Colonic mucosa (tissue), 4 donors: ENCODE data around the gene GREM1. TPM values are rescaled to one million over a fixed set of nuclear protein-coding genes. Genes with fewer than 3 reads are reported as not detected.

Experiments
- DNase-seq: peaks from one replicate; pipeline ENCODE4 v3.0.0-alpha.2; 2020
- H3K27ac ChIP-seq: fragments of 200-600 bp; one replicate; pipeline ENCODE4 v1.8.0; 2021
- H3K27me3 ChIP-seq: fragments of 200-600 bp; one replicate; pipeline ENCODE4 v1.8.0; 2021
- H3K36me3 ChIP-seq: fragments of 200-600 bp; one replicate; pipeline ENCODE4 v1.8.0; 2021
- H3K4me1 ChIP-seq: fragments of 200-600 bp; one replicate; pipeline ENCODE4 v1.8.0; 2021; ENCODE audit warnings: mild to moderate bottlenecking
- H3K4me3 ChIP-seq: fragments of 200-600 bp; one replicate; pipeline ENCODE4 v1.8.0; 2021
- H3K9ac ChIP-seq, 2 donors: one replicate each; pipeline ENCODE4 v1.7.0; 2013; ENCODE audit warnings: control low read depth in 2 of 2, low read depth in 2 of 2, low read length in 2 of 2
- H3K9me3 ChIP-seq: fragments of 200-600 bp; one replicate; pipeline ENCODE4 v1.8.0; 2021
- CTCF ChIP-seq: fragments of 200-600 bp; IDR thresholded peaks from one replicate; pipeline ENCODE4 v1.8.0; 2022; ENCODE audit warnings: antibody characterized with exemption, mild to moderate bottlenecking
- intact Hi-C: fragments of 100-400 bp; cut with DNase I; formaldehyde crosslinking; loops from one replicate; pipeline ENCODE4 v1.14.1; 2022
- total RNA-seq, 2 donors: library from RNA; stranded (reverse); fragmentation: NEBNext Ultra II Directional in 1 of 2; extraction: Animal tissue kit (Norgen Biotek cat#: 25700) in 1 of 2; gene quantifications; one replicate each; pipeline ENCODE4 v1.2.1, GENCODE V29; 2021
- donor health status: healthy.
- donor health status: DM: no; HTN: no; CAD: no.
- donor health status: DM: no; HTN: no; CAD: no.

The GREM1 gene
- total RNA-seq, 2 donors from 2014 or later = 18.9 to 39.3 TPM

- DNase-seq = no peak
- H3K27ac ChIP-seq = no peak overlapping the region
- H3K4me1 ChIP-seq = no peaks in the 10 kb centered on the region
- TF ChIP-seq CTCF = no peak
- no peak overlapping the region for H3K4me3 ChIP-seq
- intact Hi-C loops = no loop called here
- no peak overlapping the region for H3K9ac ChIP-seq
- H3K9me3 ChIP-seq = no peaks in the 10 kb centered on the region
- H3K27me3 ChIP-seq = no peaks in the 10 kb centered on the region
- no peaks in the 10 kb centered on the region for H3K36me3 ChIP-seq
These were observed 43.1 kb upstream of the GREM1 start for GRCh38 chr15:32674681-32675080.

GRCh38 chr15:32675466-32675865, 42.3 kb upstream of the GREM1 start:
- intact Hi-C loops = no loop called here

GRCh38 chr15:32676169-32676568, 41.6 kb upstream of the GREM1 start:
- Histone ChIP-seq H3K27ac (no peak overlapping the region), H3K36me3 (no peaks in the 10 kb centered on the region), H3K9me3 (no peaks in the 10 kb centered on the region), H3K27me3 (no peaks in the 10 kb centered on the region), H3K4me1 (no peaks in the 10 kb centered on the region), H3K9ac (no peak overlapping the region), H3K4me3 (no peak overlapping the region)
- intact Hi-C loops = no loop called here
- no peak for TF ChIP-seq CTCF
- no peak for DNase-seq

More at GRCh38 chr15:32675466-32675865, 42.3 kb upstream of the GREM1 start:
- no peak for TF ChIP-seq CTCF
- no peak for DNase-seq
- H3K9me3 ChIP-seq = no peaks in the 10 kb centered on the region
- H3K4me1 ChIP-seq = no peaks in the 10 kb centered on the region
- H3K27ac ChIP-seq = no peak overlapping the region
- no peaks in the 10 kb centered on the region for H3K36me3 ChIP-seq
- no peak overlapping the region for H3K9ac ChIP-seq
- no peak overlapping the region for H3K4me3 ChIP-seq
- no peaks in the 10 kb centered on the region for H3K27me3 ChIP-seq

GRCh38 chr15:32677238-32677750, 40.5 kb upstream of the GREM1 start:
- intact Hi-C loops = no loop called here
- Histone ChIP-seq H3K4me1 (no peaks in the 10 kb centered on the region), H3K27ac (no peak overlapping the region), H3K9ac (no peak overlapping the region), H3K27me3 (no peaks in the 10 kb centered on the region), H3K36me3 (no peaks in the 10 kb centered on the region), H3K4me3 (no peak overlapping the region), H3K9me3 (no peaks in the 10 kb centered on the region)
- no peak for DNase-seq
- TF ChIP-seq CTCF = no peak

GRCh38 chr15:32679298-32679690, 38.5 kb upstream of the GREM1 start:
- no peak for DNase-seq
- no peak overlapping the region for H3K9ac ChIP-seq
- no peak overlapping the region for H3K4me3 ChIP-seq
- no peak overlapping the region for H3K27ac ChIP-seq
- no peaks in the 10 kb centered on the region for H3K27me3 ChIP-seq
- TF ChIP-seq CTCF = no peak
- intact Hi-C loops = no loop called here
- no peaks in the 10 kb centered on the region for H3K4me1 ChIP-seq
- H3K9me3 ChIP-seq = no peaks in the 10 kb centered on the region
- H3K36me3 ChIP-seq = no peaks in the 10 kb centered on the region

- no peak for DNase-seq
- Histone ChIP-seq H3K36me3 (no peaks in the 10 kb centered on the region), H3K9ac (no peak overlapping the region), H3K4me1 (no peaks in the 10 kb centered on the region), H3K27me3 (no peaks in the 10 kb centered on the region), H3K9me3 (no peaks in the 10 kb centered on the region), H3K27ac (no peak overlapping the region), H3K4me3 (no peak overlapping the region)
- no peak for TF ChIP-seq CTCF
- intact Hi-C loops = no loop called here
These were observed 35.2 kb upstream of the GREM1 start for GRCh38 chr15:32682569-32682968.
